Neural cell (in vitro differentiated cells): Measurements from ENCODE around the gene DGKG. TPM values are rescaled to one million over a fixed set of nuclear protein-coding genes. Genes with fewer than 3 reads are reported as not detected.

Experiments used
- H2AFZ ChIP-seq: fragments of 200-600, 300-800 bp; sonication (generic), shearing (Covaris generic); 2 replicates; pipeline ENCODE4 v1.6.0; 2014; ENCODE audit warnings: low read depth, mild to moderate bottlenecking, antibody characterized with exemption, low read length, moderate library complexity
- H3F3A ChIP-seq: fragments of 200-600 bp; shearing (Covaris generic); 2 replicates; pipeline ENCODE4 v1.6.1; 2016; ENCODE audit warnings: mild to moderate bottlenecking, moderate library complexity, mixed read lengths, antibody characterized with exemption, low read length; ENCODE audit not compliant: insufficient read depth, poor library complexity, severe bottlenecking
- H3K27ac ChIP-seq: fragments of 200-600, 300-800 bp; sonication (generic), shearing (Covaris generic); 2 replicates; pipeline ENCODE4 v1.5.1; 2014; ENCODE audit warnings: mild to moderate bottlenecking, low read length, moderate library complexity
- H3K27me3 ChIP-seq: fragments of 300-800, 200-600 bp; sonication (generic), shearing (Covaris generic); 2 replicates; pipeline ENCODE4 v1.6.0; 2014; ENCODE audit warnings: mild to moderate bottlenecking, low read depth, low read length, moderate library complexity; ENCODE audit not compliant: insufficient read depth
- H3K36me3 ChIP-seq: fragments of 300-800, 200-600 bp; sonication (generic), shearing (Covaris generic); 2 replicates; pipeline ENCODE4 v1.5.1; 2014; ENCODE audit warnings: mild to moderate bottlenecking, antibody characterized with exemption, low read length, moderate library complexity; ENCODE audit not compliant: insufficient read depth
- H3K4me2 ChIP-seq: fragments of 300-800, 200-600 bp; sonication (generic), shearing (Covaris generic); 2 replicates; pipeline ENCODE4 v1.6.0; 2014; ENCODE audit warnings: mild to moderate bottlenecking, low read length
- H3K4me3 ChIP-seq: fragments of 300-800, 200-600 bp; sonication (generic), shearing (Covaris generic); 2 replicates; pipeline ENCODE4 v1.5.1; 2014; ENCODE audit warnings: mild to moderate bottlenecking, low read length, moderate library complexity
- H3K79me2 ChIP-seq: fragments of 200-600 bp; shearing (Covaris generic); replicated peaks from 2 replicates; pipeline ENCODE4 v1.6.0; 2014; ENCODE audit warnings: mild to moderate bottlenecking, low read length, moderate library complexity; ENCODE audit not compliant: insufficient read depth
- H3K9ac ChIP-seq: fragments of 300-800, 200-600 bp; sonication (generic), shearing (Covaris generic); 2 replicates; pipeline ENCODE4 v1.6.1; 2016; ENCODE audit warnings: mild to moderate bottlenecking, low read length, mixed read lengths
- H3K9me2 ChIP-seq: fragments of 200-600 bp; shearing (Covaris generic); 2 replicates; pipeline ENCODE4 v1.6.1; 2016; ENCODE audit warnings: mild to moderate bottlenecking, low read length, mixed read lengths; ENCODE audit not compliant: insufficient read depth
- H3K9me3 ChIP-seq: fragments of 200-600, 300-800 bp; sonication (generic), shearing (Covaris generic); 2 replicates; pipeline ENCODE4 v1.6.1; 2016; ENCODE audit warnings: mild to moderate bottlenecking, mixed run types, low read length, moderate library complexity, mixed read lengths
- H4K20me1 ChIP-seq: fragments of 200-600 bp; shearing (Covaris generic); 2 replicates; pipeline ENCODE4 v1.6.1; 2016; ENCODE audit warnings: mild to moderate bottlenecking, mixed run types; ENCODE audit not compliant: insufficient read depth
- CTCF ChIP-seq: fragments of 450-650 bp; IDR thresholded peaks from 2 replicates; pipeline ENCODE4 v1.5.1; 2014; ENCODE audit warnings: antibody characterized with exemption, mild to moderate bottlenecking, moderate library complexity; ENCODE audit not compliant: poor library complexity, severe bottlenecking
- EP300 ChIP-seq: fragments of 450-650 bp; conservative IDR thresholded peaks from 2 replicates; pipeline ENCODE4 v1.6.1; 2014; ENCODE audit warnings: antibody characterized with exemption, mild to moderate bottlenecking, moderate library complexity; ENCODE audit not compliant: poor library complexity, severe bottlenecking
- EZH2 ChIP-seq: fragments of 200-600, 300-800 bp; shearing (Covaris generic), sonication (generic); IDR thresholded peaks from 2 replicates; pipeline ENCODE4 v1.6.1; 2014; ENCODE audit warnings: antibody characterized with exemption, low read length, borderline replicate concordance, mild to moderate bottlenecking; ENCODE audit not compliant: insufficient read depth, poor library complexity, severe bottlenecking
- MXI1 ChIP-seq: fragments of 450-650 bp; conservative IDR thresholded peaks from 2 replicates; pipeline ENCODE4 v1.6.1; 2014; ENCODE audit warnings: antibody characterized with exemption, mild to moderate bottlenecking; ENCODE audit not compliant: poor library complexity, severe bottlenecking
- POLR2AphosphoS5 ChIP-seq: IDR thresholded peaks from 2 replicates; pipeline ENCODE4 v1.6.1; 2012
- RAD21 ChIP-seq: fragments of 450-650 bp; conservative IDR thresholded peaks from 2 replicates; pipeline ENCODE4 v1.6.1; 2014; ENCODE audit warnings: antibody characterized with exemption, mild to moderate bottlenecking, moderate library complexity
- REST ChIP-seq: IDR thresholded peaks from 2 replicates; pipeline ENCODE4 v1.6.1; 2012; ENCODE audit warnings: borderline replicate concordance
- SMC3 ChIP-seq: fragments of 450-650 bp; conservative IDR thresholded peaks from 2 replicates; pipeline ENCODE4 v1.6.1; 2014; ENCODE audit warnings: antibody characterized with exemption, mild to moderate bottlenecking, moderate library complexity; ENCODE audit not compliant: poor library complexity
- TAF1 ChIP-seq: IDR thresholded peaks from 2 replicates; pipeline ENCODE4 v1.6.1; 2012; ENCODE audit warnings: low read depth
- polyA plus RNA-seq: library from polyadenylated mRNA; depleted of rRNA; stranded (reverse); fragments of >200 nt; gene quantifications from 2 replicates; pipeline ENCODE4 v1.2.3, GENCODE V29; 2014

Gene DGKG
- polyA plus RNA-seq, 1 donor from 2014 or later, result not detected

- Histone ChIP-seq H3K36me3 (no peaks in the 10 kb centered on the region), H3K27ac (no peak overlapping the region), H3K9me2 (no peaks in the 10 kb centered on the region), H3K79me2 (no peaks in the 10 kb centered on the region), H3F3A (no peaks in the 10 kb centered on the region), H3K9ac (no peak overlapping the region), H4K20me1 (no peaks in the 10 kb centered on the region), H3K4me3 (no peak overlapping the region), H3K9me3 (no peaks in the 10 kb centered on the region), H3K4me2 (no peak overlapping the region), H2AFZ (no peak overlapping the region), H3K27me3 (no peaks in the 10 kb centered on the region)
- TF ChIP-seq EP300 (no peak), RAD21 (no peak)
Measured at GRCh38 chr3:186241910-186242821, 119.9 kb downstream of the DGKG start.

- no peak overlapping the region for H2AFZ ChIP-seq
- no peak overlapping the region for H3K4me3 ChIP-seq
- TF ChIP-seq POLR2AphosphoS5 (no peak), SMC3 (peak; percentile 64), EZH2 (no peak), MXI1 (no peak), EP300 (no peak), CTCF (peak; percentile 70), RAD21 (peak; percentile 63), TAF1 (no peak), REST (no peak)
- no peaks in the 10 kb centered on the region for H3K27me3 ChIP-seq
- H3K9ac ChIP-seq, result peak overlapping the region; percentile 19
- H3K9me3 ChIP-seq, result no peaks in the 10 kb centered on the region
- H3K79me2 ChIP-seq, result no peaks in the 10 kb centered on the region
- H3K4me2 ChIP-seq, result peak overlapping the region; percentile 16
- H3F3A ChIP-seq, result no peaks in the 10 kb centered on the region
- H3K36me3 ChIP-seq, result no peaks in the 10 kb centered on the region
- no peaks in the 10 kb centered on the region for H4K20me1 ChIP-seq
- H3K27ac ChIP-seq, result peak overlapping the region; percentile 53
- no peaks in the 10 kb centered on the region for H3K9me2 ChIP-seq
Measured at GRCh38 chr3:186239321-186239720, 122.7 kb downstream of the DGKG start.
